NCI-H1417 treated with DMSO at 0.1 percent for 48 hours (cell line): ENCODE measurements around the gene MTARC2.
A peak's percentile ranks its signal among the peaks of the same experiment; 100 is the strongest.

Experiments used
- DNase-seq: peaks from one replicate; lab custom pipeline; 2025; lab: John Stamatoyannopoulos, UW

The MTARC2 gene

DNA sequence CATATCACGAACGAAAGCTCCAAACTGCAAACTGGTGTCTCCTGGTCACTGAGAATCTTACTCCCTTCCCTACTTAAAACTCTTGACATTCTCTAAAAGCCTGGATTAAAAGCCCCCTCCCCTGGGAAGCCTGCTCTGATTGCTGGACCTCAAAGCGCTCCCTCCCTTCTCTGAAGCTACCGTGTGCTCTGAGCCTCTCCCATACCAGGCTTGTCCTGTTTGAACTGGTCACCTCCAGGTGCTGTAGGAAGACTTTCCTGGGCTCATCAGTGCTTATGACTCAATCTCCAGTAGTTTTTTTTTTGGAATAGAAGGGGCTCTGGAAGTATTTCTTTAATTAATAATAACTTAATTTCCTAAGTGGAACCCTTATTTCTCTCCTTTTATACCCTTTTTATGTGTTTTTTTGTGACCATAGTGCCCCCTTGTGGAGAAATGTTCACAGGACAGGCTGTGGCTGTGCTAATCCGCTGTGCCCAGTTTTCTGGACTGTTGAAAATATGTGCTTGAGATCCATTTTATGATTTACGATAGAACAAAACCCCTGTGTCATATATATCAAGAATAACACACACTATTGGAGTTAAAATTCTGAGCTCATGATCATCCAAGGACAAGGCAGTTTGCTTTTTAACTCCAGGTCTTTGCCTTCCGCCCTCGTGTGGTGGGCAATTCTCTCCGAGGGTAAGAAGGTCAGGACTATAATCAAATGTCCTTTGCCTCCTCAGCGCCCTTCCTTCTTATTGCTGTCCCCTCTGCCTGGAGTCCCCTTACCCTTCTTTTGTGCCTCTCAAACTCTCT is 55.5 kb downstream of the MTARC2 start:
- DNase-seq = no peak

DNA sequence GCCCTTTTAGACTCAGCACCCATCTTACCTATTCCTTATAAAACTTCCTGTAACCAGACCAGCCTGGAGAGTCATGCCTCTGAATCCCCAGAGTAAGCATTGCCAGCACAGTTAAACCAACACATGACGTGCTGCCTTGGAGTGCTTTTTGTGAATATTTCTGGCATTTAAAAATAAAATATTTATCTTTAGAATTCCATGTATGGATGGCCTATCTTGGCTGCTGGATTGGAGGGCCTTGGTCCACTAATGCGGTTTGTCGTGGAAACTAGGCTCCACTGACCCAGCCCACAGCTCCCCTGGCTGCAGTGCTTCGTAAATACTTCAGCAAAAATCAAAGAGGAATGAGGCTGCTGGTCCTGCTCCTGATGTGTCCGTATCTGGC is 56.1 kb downstream of the MTARC2 start:
- no peak for DNase-seq

GRCh38 chr1:220806408-220806807 is 58.3 kb downstream of the MTARC2 start:
- DNase-seq = no peak

- no peak for DNase-seq
These were observed 59.6 kb downstream of the MTARC2 start for GRCh38 chr1:220807726-220808125.

GRCh38 chr1:220808345-220809186 is 60.4 kb downstream of the MTARC2 start:
- DNase-seq = peak; percentile 72

GRCh38 chr1:220809187-220809550 is 61.0 kb downstream of the MTARC2 start:
- DNase-seq = no peak

DNA sequence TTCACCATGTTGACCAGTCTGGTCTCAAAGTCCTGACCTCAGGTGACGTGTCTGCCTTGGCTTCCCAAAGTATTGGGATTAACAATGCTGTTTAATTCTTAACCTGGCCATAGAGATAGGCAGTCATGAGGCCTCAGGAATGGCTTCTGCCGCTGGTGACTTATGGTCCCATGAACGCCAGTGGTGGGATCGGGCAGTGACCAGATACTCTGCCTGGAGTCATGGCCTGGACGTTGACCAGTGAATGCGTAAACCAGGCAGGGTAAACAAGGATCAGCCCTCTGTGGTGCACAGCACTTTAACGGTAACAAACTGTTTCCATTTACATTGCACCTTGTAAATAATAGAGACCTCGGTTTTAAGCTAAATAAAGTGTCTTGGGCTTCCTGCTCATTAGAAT is 61.6 kb downstream of the MTARC2 start:
- no peak for DNase-seq

GRCh38 chr1:220810179-220810653 is 62.1 kb downstream of the MTARC2 start:
- no peak for DNase-seq

DNA sequence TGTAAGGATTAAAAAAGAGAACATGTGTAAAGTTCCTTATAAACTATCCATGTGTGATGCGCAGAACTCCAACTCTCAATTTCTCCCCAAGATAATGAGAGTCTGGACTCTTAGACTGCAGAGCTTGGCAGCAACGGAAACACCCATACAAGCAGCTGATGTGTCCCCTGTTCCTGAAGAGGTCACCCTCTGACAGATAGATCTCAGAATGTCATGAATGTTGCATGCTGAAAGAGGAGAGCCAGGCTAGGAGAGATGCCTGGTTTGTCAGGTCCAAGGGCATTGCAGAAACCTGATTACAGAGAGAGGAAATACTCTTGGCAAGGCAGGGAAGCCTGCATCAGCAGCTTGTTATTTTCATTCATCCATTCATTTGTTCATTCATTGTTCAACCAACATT is 62.8 kb downstream of the MTARC2 start:
- DNase-seq = no peak

DNA sequence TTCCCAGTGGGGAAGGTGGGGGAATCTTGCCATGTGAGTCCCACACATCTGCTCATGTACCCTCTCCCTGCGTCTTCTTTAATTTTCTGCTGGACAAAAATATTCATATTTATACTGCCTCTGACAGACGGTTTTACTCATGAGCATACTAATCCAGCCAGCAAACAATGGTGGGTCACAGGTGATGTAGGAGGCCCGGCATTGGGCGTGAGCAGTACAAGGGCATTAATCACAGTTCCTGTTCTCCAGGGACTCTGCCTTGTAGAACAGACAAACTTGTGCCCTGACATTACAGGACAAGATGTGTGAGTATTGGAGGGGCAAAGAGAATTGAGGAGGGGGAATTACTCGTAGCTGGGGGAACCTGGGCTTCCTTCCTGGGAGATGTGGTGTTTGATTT is 63.6 kb downstream of the MTARC2 start:
- no peak for DNase-seq

DNA sequence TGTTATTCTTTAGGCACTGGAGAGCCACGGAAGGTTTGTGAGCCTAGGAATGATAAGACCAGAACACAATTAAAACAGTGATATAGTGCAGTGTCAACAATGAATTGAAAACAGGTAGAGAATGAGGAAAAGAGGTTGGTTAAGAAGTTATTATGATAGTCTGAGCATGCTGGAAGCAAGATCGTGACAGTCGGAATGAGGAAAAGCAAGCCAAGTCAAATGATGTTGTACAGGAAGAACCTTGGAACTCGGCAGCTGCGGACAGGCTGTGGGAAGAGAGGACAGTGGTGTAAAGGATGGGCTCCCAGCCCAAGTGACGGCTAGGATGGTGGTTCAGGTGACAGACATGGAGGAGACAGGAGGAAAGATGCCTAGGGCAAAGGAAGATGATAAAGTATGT is 64.2 kb downstream of the MTARC2 start:
- DNase-seq = no peak

- DNase-seq = no peak
These were observed 64.9 kb downstream of the MTARC2 start for GRCh38 chr1:220813013-220813412.

GRCh38 chr1:220815409-220815808 is 67.3 kb downstream of the MTARC2 start:
- no peak for DNase-seq

DNA sequence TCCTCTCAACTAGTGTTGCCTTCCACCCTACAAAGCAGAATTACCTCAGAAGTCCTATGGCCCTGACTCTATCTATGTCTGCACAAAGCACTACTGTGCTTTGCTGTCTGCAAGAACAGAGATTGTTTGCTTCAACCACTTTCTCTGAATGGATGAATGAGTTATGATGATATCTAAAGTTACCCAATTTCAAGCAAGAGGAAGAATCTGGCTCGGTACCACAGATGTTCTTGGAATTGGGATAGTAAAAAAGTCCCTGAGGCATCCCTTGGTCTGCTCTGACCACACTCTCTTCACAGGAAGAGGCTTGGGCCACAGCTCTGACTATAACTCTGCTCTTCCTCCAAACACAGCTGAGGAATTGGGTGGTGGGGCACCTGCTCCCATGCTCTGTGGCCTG is 69.8 kb downstream of the MTARC2 start:
- no peak for DNase-seq

DNA sequence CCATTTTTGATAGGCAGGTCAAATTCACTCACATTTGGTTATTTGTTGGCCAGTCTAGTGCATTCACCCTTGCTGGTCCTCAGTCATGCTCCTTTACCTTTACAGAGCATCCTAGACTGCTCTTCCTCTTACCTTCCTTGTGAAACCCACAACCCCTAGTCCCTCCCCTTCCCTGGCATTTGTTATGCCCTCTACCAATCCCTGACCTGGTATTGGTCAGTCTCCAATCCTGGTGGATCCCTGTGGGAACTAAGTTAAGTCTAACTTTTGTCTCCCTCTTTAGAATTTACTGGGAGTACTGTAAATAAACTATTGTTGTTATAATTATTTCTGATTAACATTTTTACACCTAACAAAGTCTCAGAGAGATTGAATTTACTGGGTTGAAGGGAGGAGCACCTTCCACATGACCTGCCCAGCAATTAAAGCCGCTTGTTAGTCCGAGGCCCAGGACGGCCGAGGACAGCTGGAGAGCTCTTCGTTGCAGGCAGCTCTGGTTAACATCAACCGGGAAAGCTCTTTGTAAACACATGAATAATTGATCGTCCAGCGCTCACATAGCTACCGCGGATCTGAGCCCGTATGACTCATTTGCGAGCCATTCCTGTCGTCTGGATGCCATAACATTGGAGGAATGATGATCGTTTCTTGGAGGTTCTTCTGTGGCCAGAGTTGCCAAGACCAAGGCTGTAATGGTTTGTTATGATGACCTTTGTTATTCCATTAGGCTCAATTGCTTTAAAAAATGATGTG is 70.5 kb downstream of the MTARC2 start:
- no peak for DNase-seq

DNA sequence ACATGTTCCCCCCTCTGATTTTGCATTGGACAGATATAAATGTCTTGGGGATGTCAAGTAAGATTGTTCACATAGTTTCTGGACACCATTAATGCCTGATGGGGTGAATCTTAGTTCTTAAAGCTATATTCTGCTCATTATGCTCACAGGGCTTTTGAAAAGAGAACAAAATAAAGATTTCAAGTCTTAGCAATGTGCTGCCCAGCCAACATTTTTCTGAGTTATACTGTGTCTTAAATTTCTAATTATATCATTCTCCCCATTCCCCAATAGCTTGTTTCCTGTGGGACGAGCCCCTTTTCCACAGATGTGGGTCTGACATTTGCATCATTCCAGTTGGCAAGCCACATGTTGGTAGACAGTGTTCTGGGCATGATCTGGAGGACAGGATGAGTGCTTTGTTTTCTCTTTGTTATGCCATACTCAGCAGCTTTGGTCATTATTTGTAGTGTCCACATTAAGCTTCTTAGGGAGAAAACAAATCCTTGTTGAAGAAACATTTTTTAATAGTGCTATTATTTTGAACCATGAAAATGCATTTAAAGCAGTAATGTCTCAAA is 71.4 kb downstream of the MTARC2 start:
- DNase-seq = no peak

- no peak for DNase-seq
These were observed 76.2 kb downstream of the MTARC2 start for GRCh38 chr1:220824031-220824989.

GRCh38 chr1:220825819-220826551 is 77.9 kb downstream of the MTARC2 start:
- no peak for DNase-seq

DNA sequence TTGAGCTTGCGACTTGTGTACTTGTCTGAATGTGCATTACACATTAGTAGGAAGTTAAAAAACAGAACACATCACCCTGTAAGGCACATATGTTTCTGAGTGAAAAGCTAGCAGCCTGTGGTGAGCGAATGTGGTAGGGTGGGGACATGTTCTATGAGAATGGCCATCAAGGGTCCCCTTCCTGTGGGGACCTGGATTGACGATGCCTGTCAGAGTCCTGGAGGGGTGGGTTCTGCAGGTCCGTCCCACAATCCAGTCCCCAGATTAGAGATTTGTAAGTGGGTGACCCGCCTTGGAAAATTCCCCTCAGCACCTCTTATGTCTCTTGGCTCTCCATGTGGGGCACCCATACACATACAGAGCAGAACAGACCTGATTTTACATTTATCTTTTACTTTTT is 78.6 kb downstream of the MTARC2 start:
- DNase-seq = no peak

DNA sequence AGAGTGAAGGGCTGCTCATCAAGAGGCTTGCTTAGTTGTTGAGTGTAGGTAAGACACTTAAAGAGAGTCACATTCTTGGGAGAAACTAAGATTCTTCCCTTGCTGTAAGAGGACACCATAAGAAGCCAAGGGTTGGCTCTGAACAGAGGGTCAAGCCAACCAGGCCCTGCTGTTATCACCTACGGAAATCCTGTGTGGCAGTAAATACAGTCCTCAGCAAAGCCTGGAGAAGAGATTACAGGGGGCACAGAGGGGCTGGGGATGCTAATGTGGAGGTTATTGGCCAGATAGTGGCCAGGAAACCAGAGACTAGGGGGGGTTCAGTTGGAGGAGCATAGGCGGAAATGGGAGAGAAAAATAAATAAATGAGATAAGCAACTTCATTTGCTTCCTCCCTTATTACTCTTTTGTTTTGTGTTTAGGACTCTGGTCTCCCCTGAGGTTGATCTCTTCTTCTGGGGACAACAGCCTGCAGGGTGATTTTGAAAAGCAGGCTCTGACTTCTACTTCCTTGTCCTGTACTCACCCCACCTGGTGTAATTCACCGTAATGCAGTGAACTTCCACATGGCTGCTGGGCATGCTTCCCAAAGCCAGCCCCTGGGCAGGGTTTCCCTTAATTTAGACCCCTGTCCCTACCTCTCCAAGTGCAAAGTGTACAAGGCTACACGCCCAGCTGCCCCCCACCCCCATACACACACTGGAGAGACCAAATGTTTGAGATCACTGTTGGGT is 79.5 kb downstream of the MTARC2 start:
- no peak for DNase-seq
